Fibroblast of pulmonary artery (primary cell): ENCODE results near the gene BCAS1.
"Not testable (repeated sequence)": the region's sequence is repeated elsewhere in the genome, so short reads cannot be mapped to it uniquely, and the experiment has no call there.

Experiments used
- DNase-seq: peaks from one replicate; pipeline ENCODE4 v3.0.0-alpha.2; 2010; ENCODE audit warnings: low read depth
- H3K4me3 ChIP-seq: replicated peaks from 2 replicates; pipeline ENCODE4 v1.5.1; 2011; ENCODE audit warnings: low read depth, mild to moderate bottlenecking, control low read depth, low read length, moderate library complexity
- CTCF ChIP-seq: IDR thresholded peaks from 2 replicates; pipeline ENCODE4 v1.5.1; 2011; ENCODE audit warnings: mild to moderate bottlenecking, control low read depth, low read length, inconsistent platforms; ENCODE audit errors: missing control alignments

The BCAS1 gene

GRCh38 chr20:54014293-54014926 lies 56.0 kb downstream of the BCAS1 start:
- no peak overlapping the region for H3K4me3 ChIP-seq
- no peak for TF ChIP-seq CTCF
- DNase-seq: no peak

- no peak for DNase-seq
- no peak for TF ChIP-seq CTCF
Measured at GRCh38 chr20:54013471-54013870, 56.9 kb downstream of the BCAS1 start.

GRCh38 chr20:54011346-54011745 lies 59.0 kb downstream of the BCAS1 start:
- no peak for DNase-seq
- no peak for TF ChIP-seq CTCF
- no peak overlapping the region for H3K4me3 ChIP-seq

More at GRCh38 chr20:54013471-54013870, 56.9 kb downstream of the BCAS1 start:
- no peak overlapping the region for H3K4me3 ChIP-seq

GRCh38 chr20:54006216-54006615 lies 64.2 kb downstream of the BCAS1 start:
- DNase-seq, H3K4me3 ChIP-seq: not testable (repeated sequence)

- no peak overlapping the region for H3K4me3 ChIP-seq
- TF ChIP-seq CTCF: no peak
- DNase-seq: no peak
Measured at GRCh38 chr20:54005524-54005923, 64.9 kb downstream of the BCAS1 start.

- DNase-seq: no peak
- no peak for TF ChIP-seq CTCF
- no peak overlapping the region for H3K4me3 ChIP-seq
Measured at GRCh38 chr20:54004445-54004844, 65.9 kb downstream of the BCAS1 start.

GRCh38 chr20:54002741-54003140 lies 67.7 kb downstream of the BCAS1 start:
- no peak for TF ChIP-seq CTCF
- no peak overlapping the region for H3K4me3 ChIP-seq
- DNase-seq: no peak
